HCT116 (cell line): ENCODE measurements around the gene UPF2.

ENCODE experiments used
- CEBPB ChIP-seq: IDR thresholded peaks from 2 replicates; pipeline ENCODE4 v1.6.1; 2012; ENCODE audit warnings: low read depth
- CTCF ChIP-seq, 3 experiments: fragments of 200-600 bp in 1 of 3; sonication (generic) in 1 of 3; IDR thresholded peaks in 2 of 3; conservative IDR thresholded peaks in 1 of 3; 2 replicates each; pipeline ENCODE4 v1.5.1; 2012 to 2017; ENCODE audit warnings: low read depth in 2 of 3, low read length in 2 of 3, antibody characterized with exemption in 1 of 3, borderline replicate concordance in 1 of 3, control low read depth in 1 of 3, mild to moderate bottlenecking in 1 of 3, mixed read lengths in 1 of 3, mixed run types in 1 of 3, moderate library complexity in 1 of 3; ENCODE audit not compliant: insufficient read depth in 1 of 3
- POLR2A ChIP-seq: IDR thresholded peaks from 2 replicates; pipeline ENCODE4 v1.7.0; 2011; ENCODE audit warnings: borderline replicate concordance; ENCODE audit not compliant: insufficient read depth, insufficient read length; ENCODE audit errors: extremely low read depth
- REST ChIP-seq: IDR thresholded peaks from 2 replicates; pipeline ENCODE4 v1.6.1; 2012; ENCODE audit warnings: low read depth
- SP1 ChIP-seq: IDR thresholded peaks from 2 replicates; pipeline ENCODE4 v1.6.1; 2012; ENCODE audit warnings: low read depth
- YY1 ChIP-seq: IDR thresholded peaks from 2 replicates; pipeline ENCODE4 v1.6.1; 2011; ENCODE audit warnings: low read length, low read depth, moderate library complexity, mild to moderate bottlenecking; ENCODE audit not compliant: insufficient replicate concordance; ENCODE audit errors: extremely low read depth
- ZBTB33 ChIP-seq: IDR thresholded peaks from 2 replicates; pipeline ENCODE4 v1.6.1; 2011; ENCODE audit warnings: mild to moderate bottlenecking, low read length, moderate library complexity; ENCODE audit not compliant: insufficient replicate concordance; ENCODE audit errors: extremely low read depth

- TF ChIP-seq CTCF (IDR thresholded peaks at IDR 0.05 in 2 of 3, conservative IDR thresholded peaks at IDR 0.05 in 1 of 3; ENCODE audit: borderline replicate concordance in 1 of 3, insufficient read depth in 1 of 3, low read depth in 2 of 3, low read length in 2 of 3), result no peak
- no peak for TF ChIP-seq REST
- TF ChIP-seq YY1, result no peak
- TF ChIP-seq POLR2A, result no peak
- no peak for TF ChIP-seq SP1
- TF ChIP-seq ZBTB33, result no peak
- TF ChIP-seq CEBPB, result no peak
Measured at GRCh38 chr10:12022580-12023257, 19.9 kb downstream of the UPF2 start.
